ENCODE results near the gene SLC44A2. TPM values are rescaled to one million over a fixed set of nuclear protein-coding genes. Genes with fewer than 3 reads are reported as not detected.

Gene SLC44A2
- total and polyA plus RNA-seq, 8 donors = 175 to 255 (median 188) TPM

DNA sequence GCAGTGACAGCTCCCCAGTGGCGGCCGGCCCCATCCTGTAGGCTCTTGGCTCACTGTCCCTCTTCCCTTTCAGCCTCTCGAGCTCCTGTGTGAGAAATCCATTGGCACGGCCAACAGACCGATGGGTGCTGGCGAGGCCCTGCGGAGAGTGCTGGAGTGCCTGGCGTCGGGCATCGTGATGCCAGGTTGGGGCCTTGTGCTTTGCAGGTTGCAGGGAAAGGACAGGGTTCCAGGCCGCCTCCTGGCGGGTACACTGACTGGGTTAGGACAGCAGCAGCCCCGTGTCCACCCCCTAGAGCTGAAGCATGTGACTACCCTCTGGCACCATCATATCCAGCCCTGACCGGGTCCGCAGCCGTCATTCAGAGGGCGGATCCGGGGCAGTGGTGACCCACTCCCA, 54.4 kb downstream of the SLC44A2 start:
- H3K9me3 ChIP-seq = no peaks in the 10 kb centered on the region
- H3K36me3 ChIP-seq = peaks cover 0 to 98% of the 10 kb centered on the region in 2 donors
- H3K4me3 ChIP-seq = no peak overlapping the region
- no peak for TF ChIP-seq CTCF (IDR thresholded peaks at IDR 0.05)
- DNase-seq (peak in 1 of 4 donors; percentile 47), ATAC-seq (no peak)
- intact Hi-C loops (cut with DNase I) = no loop called here
- H3K27me3 ChIP-seq = no peaks in the 10 kb centered on the region
- H3K27ac ChIP-seq = no peak overlapping the region
- H3K4me1 ChIP-seq = no peaks in the 10 kb centered on the region

GRCh38 chr19:10680545-10681135, 55.3 kb downstream of the SLC44A2 start:
- H3K4me3 ChIP-seq = no peak overlapping the region
- DNase-seq (peak in 1 of 4 donors; percentile 32), ATAC-seq (no peak)
- H3K36me3 ChIP-seq = peaks cover 0 to 98% of the 10 kb centered on the region in 2 donors
- no peaks in the 10 kb centered on the region for H3K4me1 ChIP-seq
- H3K9me3 ChIP-seq = no peaks in the 10 kb centered on the region
- H3K27ac ChIP-seq = no peak overlapping the region
- H3K27me3 ChIP-seq = no peaks in the 10 kb centered on the region
- TF ChIP-seq CTCF (IDR thresholded peaks at IDR 0.05) = no peak
- intact Hi-C loops (cut with DNase I) = no loop called here

DNA sequence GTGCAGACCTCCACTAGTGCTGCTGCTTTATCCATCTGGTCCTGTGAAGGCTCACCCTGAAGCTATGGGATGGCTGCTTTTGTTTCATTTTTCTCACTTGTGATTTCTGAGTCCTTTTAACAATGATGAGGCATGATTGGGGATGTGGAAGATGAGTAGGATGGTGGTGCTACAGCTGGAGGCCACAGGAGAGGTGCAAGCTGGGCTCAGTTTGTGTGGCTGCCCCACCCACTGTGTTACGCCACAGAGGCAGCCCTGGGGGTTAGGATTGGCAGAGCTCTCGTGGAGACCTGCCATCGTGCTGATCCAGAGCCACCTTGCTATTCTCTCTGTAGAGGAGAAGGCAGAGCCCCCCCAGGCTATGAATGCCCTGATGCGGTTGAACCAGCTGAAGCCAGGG, 56.3 kb downstream of the SLC44A2 start:
- Histone ChIP-seq H3K27me3 (no peaks in the 10 kb centered on the region), H3K36me3 (peaks cover 0 to 100% of the 10 kb centered on the region in 2 donors), H3K9me3 (no peaks in the 10 kb centered on the region), H3K4me1 (no peaks in the 10 kb centered on the region), H3K4me3 (no peak overlapping the region), H3K27ac (no peak overlapping the region)
- TF ChIP-seq CTCF (IDR thresholded peaks at IDR 0.05) = no peak
- peak in 1 of 4 donors; percentile 19 for DNase-seq
- no peak for ATAC-seq
- intact Hi-C loops (cut with DNase I) = no loop called here

DNA sequence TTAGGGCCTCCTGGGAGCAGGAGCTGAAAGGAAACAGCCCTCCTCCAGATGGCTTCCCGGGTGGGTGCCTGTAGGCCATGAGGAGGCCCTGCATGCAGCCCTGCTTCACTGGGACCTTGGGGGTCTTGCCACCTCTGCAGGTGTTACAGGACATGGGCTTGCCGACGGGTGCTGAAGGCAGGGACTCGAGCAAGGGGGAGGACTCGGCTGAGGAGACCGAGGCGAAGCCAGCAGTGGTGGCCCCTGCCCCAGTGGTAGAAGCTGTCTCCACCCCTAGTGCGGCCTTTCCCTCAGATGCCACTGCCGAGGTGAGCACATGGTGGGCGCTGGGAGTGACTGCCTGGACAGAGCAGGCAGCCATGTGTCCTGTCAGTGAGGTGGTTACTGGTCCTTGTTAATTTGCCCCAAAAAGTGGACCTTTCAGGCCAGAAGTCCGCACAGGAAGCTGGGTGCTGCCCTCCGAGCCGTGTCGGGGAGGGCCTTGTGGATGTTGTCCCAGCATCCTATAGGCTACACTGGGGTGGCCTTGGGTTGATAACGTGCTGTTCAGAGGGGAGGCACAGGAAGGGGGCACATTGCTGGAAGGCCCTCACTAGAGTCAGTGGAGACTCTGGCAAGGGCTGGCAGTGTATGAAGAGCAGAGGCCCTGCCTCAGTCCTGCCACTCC, 57.2 kb downstream of the SLC44A2 start:
- peaks cover 0 to 100% of the 10 kb centered on the region in 2 donors for H3K36me3 ChIP-seq
- H3K4me3 ChIP-seq = no peak overlapping the region
- H3K27ac ChIP-seq = no peak overlapping the region
- DNase-seq (peak in 1 of 4 donors; percentile 67), ATAC-seq (no peak)
- intact Hi-C loops (cut with DNase I) = no loop called here
- no peaks in the 10 kb centered on the region for H3K27me3 ChIP-seq
- no peaks in the 10 kb centered on the region for H3K4me1 ChIP-seq
- no peak for TF ChIP-seq CTCF (IDR thresholded peaks at IDR 0.05)
- H3K9me3 ChIP-seq = no peaks in the 10 kb centered on the region

DNA sequence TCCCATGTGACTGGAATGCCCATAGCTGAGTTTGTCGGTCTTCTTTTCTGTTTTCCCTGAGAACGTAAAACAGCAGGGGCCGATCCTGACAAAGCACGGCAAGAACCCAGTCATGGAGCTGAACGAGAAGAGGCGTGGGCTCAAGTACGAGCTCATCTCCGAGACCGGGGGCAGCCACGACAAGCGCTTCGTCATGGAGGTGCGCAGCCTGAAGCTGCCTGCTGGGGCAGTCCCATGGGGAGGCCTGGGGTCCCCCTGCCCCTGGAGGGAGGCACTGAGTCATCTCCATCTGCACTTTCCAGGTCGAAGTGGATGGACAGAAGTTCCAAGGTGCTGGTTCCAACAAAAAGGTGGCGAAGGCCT, 57.7 kb downstream of the SLC44A2 start:
- Histone ChIP-seq H3K36me3 (peaks cover 0 to 100% of the 10 kb centered on the region in 2 donors), H3K27ac (no peak overlapping the region), H3K27me3 (no peaks in the 10 kb centered on the region), H3K4me3 (no peak overlapping the region), H3K4me1 (no peaks in the 10 kb centered on the region), H3K9me3 (no peaks in the 10 kb centered on the region)
- ATAC-seq (no peak), DNase-seq (peak in 1 of 4 donors; percentile 50)
- intact Hi-C loops (cut with DNase I) = no loop called here
- no peak for TF ChIP-seq CTCF (IDR thresholded peaks at IDR 0.05)

All from left lung (tissue), 10 donors.